Activated CD8-positive, alpha-beta memory T cell treated with anti-CD3 and anti-CD28 coated beads, Interleukin-2, amount 50 U/mL, for 1 hour (primary cell): ENCODE results near the gene SSR2.

Experiments used
- DNase-seq: peaks from one replicate; pipeline ENCODE4 v3.0.0-alpha.2; 2020; ENCODE audit errors: extremely low read depth

Gene SSR2

GRCh38 chr1:155974208-155975115 lies 46.3 kb downstream of the SSR2 start:
- DNase-seq: no peak

GRCh38 chr1:155973723-155974122 lies 47.0 kb downstream of the SSR2 start:
- no peak for DNase-seq

- DNase-seq: no peak
These were observed 48.6 kb downstream of the SSR2 start for GRCh38 chr1:155971910-155972809.

- DNase-seq: no peak
These were observed 50.1 kb downstream of the SSR2 start for GRCh38 chr1:155970531-155971167.

- no peak for DNase-seq
These were observed 51.4 kb downstream of the SSR2 start for GRCh38 chr1:155969377-155969791.

- no peak for DNase-seq
These were observed 52.1 kb downstream of the SSR2 start for GRCh38 chr1:155968670-155969069.

- DNase-seq: no peak
These were observed 52.7 kb downstream of the SSR2 start for GRCh38 chr1:155968051-155968400.

- no peak for DNase-seq
These were observed 53.3 kb downstream of the SSR2 start for GRCh38 chr1:155967341-155968050.

GRCh38 chr1:155966750-155967149 lies 54.0 kb downstream of the SSR2 start:
- no peak for DNase-seq

- DNase-seq: no peak
These were observed 54.6 kb downstream of the SSR2 start for GRCh38 chr1:155966135-155966534.

GRCh38 chr1:155964193-155964592 lies 56.6 kb downstream of the SSR2 start:
- DNase-seq: no peak

- DNase-seq: no peak
These were observed 58.0 kb downstream of the SSR2 start for GRCh38 chr1:155962599-155963211.

- no peak for DNase-seq
These were observed 58.8 kb downstream of the SSR2 start for GRCh38 chr1:155961937-155962336.

- DNase-seq: no peak
These were observed 60.5 kb downstream of the SSR2 start for GRCh38 chr1:155960081-155960745.
